Stimulated activated CD8-positive, alpha-beta memory T cell treated with anti-CD3 and anti-CD28 coated beads, Interleukin-4, amount 100 ng/mL, for 4 hours (primary cell): Measurements from ENCODE around the gene CEACAM20.
"Not testable (repeated sequence)": the region's sequence is repeated elsewhere in the genome, so short reads cannot be mapped to it uniquely, and the experiment has no call there.

Experiments
- DNase-seq, 2 donors: peaks; one replicate each; pipeline ENCODE4 v3.0.0-alpha.2; 2020; ENCODE audit warnings: low read depth in 2 of 2, low spot score in 1 of 2

The CEACAM20 gene

GRCh38 chr19:44529536-44529935 lies at the start of gene CEACAM20:
CEACAM20 (minus strand) TSS chr19:44529675; CDS start chr19:44529509, 166 bp downstream.
- no peak for DNase-seq

GRCh38 chr19:44577566-44577874 lies 48.0 kb upstream of the CEACAM20 start:
- DNase-seq, result no peak

GRCh38 chr19:44576843-44577565 lies 47.5 kb upstream of the CEACAM20 start:
- DNase-seq, result no peak

- no peak for DNase-seq
These were observed 45.7 kb upstream of the CEACAM20 start for GRCh38 chr19:44575116-44575700.

GRCh38 chr19:44574186-44574950 lies 44.9 kb upstream of the CEACAM20 start:
- no peak for DNase-seq

- no peak for DNase-seq
These were observed 44.2 kb upstream of the CEACAM20 start for GRCh38 chr19:44573627-44574026.

- no peak for DNase-seq
These were observed 43.7 kb upstream of the CEACAM20 start for GRCh38 chr19:44573183-44573582.

- DNase-seq, result no peak
These were observed 43.1 kb upstream of the CEACAM20 start for GRCh38 chr19:44572581-44572900.

- no peak for DNase-seq
These were observed 42.5 kb upstream of the CEACAM20 start for GRCh38 chr19:44571830-44572580.

GRCh38 chr19:44570984-44571684 lies 41.7 kb upstream of the CEACAM20 start:
- no peak for DNase-seq

GRCh38 chr19:44570603-44570983 lies 41.1 kb upstream of the CEACAM20 start:
- DNase-seq, result no peak

GRCh38 chr19:44567745-44568144 lies 38.3 kb upstream of the CEACAM20 start:
- no peak for DNase-seq

GRCh38 chr19:44566984-44567383 lies 37.5 kb upstream of the CEACAM20 start:
- no peak for DNase-seq

- DNase-seq, result not testable (repeated sequence)
These were observed 33.7 kb upstream of the CEACAM20 start for GRCh38 chr19:44563086-44563655.

GRCh38 chr19:44557933-44558332 lies 28.5 kb upstream of the CEACAM20 start:
- DNase-seq, result no peak

GRCh38 chr19:44554641-44555246 lies 25.3 kb upstream of the CEACAM20 start:
- no peak for DNase-seq

GRCh38 chr19:44553478-44554171 lies 24.1 kb upstream of the CEACAM20 start:
- no peak for DNase-seq

GRCh38 chr19:44552324-44552723 lies 22.8 kb upstream of the CEACAM20 start:
- DNase-seq, result no peak

GRCh38 chr19:44551850-44552249 lies 22.4 kb upstream of the CEACAM20 start:
- DNase-seq, result no peak

- DNase-seq, result not testable (repeated sequence)
These were observed 21.5 kb upstream of the CEACAM20 start for GRCh38 chr19:44550976-44551375.
